IMR-90 (cell line): Measurements from ENCODE around the gene UBR1. TPM values are rescaled to one million over a fixed set of nuclear protein-coding genes. Genes with fewer than 3 reads are reported as not detected.

Experiments
- ATAC-seq: fragments of 200-7000 bp; cut with Tn5 transposase; 2 replicates; pipeline ENCODE4 v1.9.1; 2020; ENCODE audit warnings: low read depth, mild to moderate bottlenecking, moderate library complexity
- BruUV-seq: library from RNA; stranded (reverse); fragments of 400-500 nt; replicated peaks from 2 replicates; lab custom pipeline; 2021; lab: Mats Ljungman, UMichigan
- CTCF ChIA-PET: fragments of 300-600 bp; formaldehyde crosslinking; extraction: SDS; loops from one replicate; lab custom pipeline; 2021; ENCODE audit warnings: antibody characterized with exemption; lab: Yijun Ruan, JAX
- POLR2A ChIA-PET: fragments of 300-600 bp; sonication (Branson Sonifier 250); formaldehyde crosslinking; loops from one replicate; lab custom pipeline; 2022; ENCODE audit warnings: antibody characterized with exemption; ENCODE audit not compliant: unreplicated experiment; lab: Charles Lee
- DNase-seq: peaks from one replicate; pipeline ENCODE4 v3.0.0; 2013
- H2AFZ ChIP-seq: replicated peaks from 2 replicates; pipeline ENCODE3; 2013; ENCODE audit warnings: low read length, mild to moderate bottlenecking; ENCODE audit not compliant: poor library complexity
- H2AK5ac ChIP-seq: 2 replicates; pipeline ENCODE4 v1.6.1; 2013; ENCODE audit warnings: low read depth, low read length, inconsistent platforms
- H2AK9ac ChIP-seq: replicated peaks from 2 replicates; pipeline ENCODE3; 2013; ENCODE audit warnings: mild to moderate bottlenecking, low read depth, low read length, moderate library complexity; ENCODE audit not compliant: poor library complexity
- H2BK120ac ChIP-seq: 2 replicates; pipeline ENCODE4 v1.6.1; 2013; ENCODE audit warnings: low read depth, low read length, inconsistent platforms
- H2BK15ac ChIP-seq: 3 replicates; pipeline ENCODE4 v1.6.1; 2013; ENCODE audit warnings: low read depth, low read length, inconsistent platforms
- H2BK20ac ChIP-seq: 2 replicates; pipeline ENCODE4 v1.6.1; 2013; ENCODE audit warnings: low read depth, mild to moderate bottlenecking, inconsistent platforms, low read length, moderate library complexity
- H2BK5ac ChIP-seq: 2 replicates; pipeline ENCODE4 v1.6.1; 2013; ENCODE audit warnings: mild to moderate bottlenecking, low read depth, low read length, inconsistent platforms; ENCODE audit not compliant: poor library complexity, severe bottlenecking
- H3K14ac ChIP-seq: replicated peaks from 2 replicates; pipeline ENCODE4 v1.6.1; 2013; ENCODE audit warnings: low read depth, low read length, inconsistent platforms
- H3K18ac ChIP-seq: 2 replicates; pipeline ENCODE4 v1.6.1; 2013; ENCODE audit warnings: low read depth, low read length, control low read depth
- H3K23ac ChIP-seq: 2 replicates; pipeline ENCODE4 v1.6.1; 2013; ENCODE audit warnings: low read depth, low read length, inconsistent platforms
- H3K27ac ChIP-seq: 2 replicates; pipeline ENCODE4 v1.5.1; 2013; ENCODE audit warnings: mild to moderate bottlenecking, control low read depth, low read length; ENCODE audit not compliant: insufficient read depth
- H3K27me3 ChIP-seq: 2 replicates; pipeline ENCODE4 v1.6.1; 2013; ENCODE audit warnings: low read length; ENCODE audit not compliant: control insufficient read depth, insufficient read depth
- H3K36me3 ChIP-seq: 2 replicates; pipeline ENCODE4 v1.6.1; 2013; ENCODE audit warnings: low read length, mixed read lengths; ENCODE audit not compliant: control insufficient read depth, insufficient read depth
- H3K4ac ChIP-seq: 2 replicates; pipeline ENCODE4 v1.6.1; 2013; ENCODE audit warnings: low read depth, low read length, inconsistent platforms
- H3K4me1 ChIP-seq: 2 replicates; pipeline ENCODE4 v1.6.1; 2013; ENCODE audit warnings: low read length, mixed read lengths; ENCODE audit not compliant: control insufficient read depth, insufficient read depth
- H3K4me2 ChIP-seq: 2 replicates; pipeline ENCODE4 v1.6.1; 2013; ENCODE audit warnings: low read depth, mild to moderate bottlenecking, control low read depth, low read length, moderate library complexity
- H3K4me3 ChIP-seq: 2 replicates; pipeline ENCODE4 v1.5.1; 2013; ENCODE audit warnings: low read depth, mild to moderate bottlenecking, control low read depth, low read length, moderate library complexity; ENCODE audit not compliant: insufficient read depth
- H3K56ac ChIP-seq: 2 replicates; pipeline ENCODE4 v1.6.1; 2013; ENCODE audit warnings: low read length, inconsistent platforms; ENCODE audit not compliant: insufficient read depth; ENCODE audit errors: extremely low read depth
- H3K79me1 ChIP-seq, 2 experiments: 2 replicates each; pipeline ENCODE4 v1.6.1; 2013; ENCODE audit warnings: low read length in 2 of 2, inconsistent platforms in 1 of 2, low read depth in 1 of 2
- H3K9ac ChIP-seq: 2 replicates; pipeline ENCODE4 v1.6.1; 2013; ENCODE audit warnings: low read depth, low read length, control low read depth
- H3K9me1 ChIP-seq: 2 replicates; pipeline ENCODE4 v1.6.1; 2013; ENCODE audit warnings: low read length, inconsistent platforms; ENCODE audit not compliant: insufficient read depth
- H3K9me3 ChIP-seq: 2 replicates; pipeline ENCODE4 v1.6.1; 2013; ENCODE audit warnings: low read length; ENCODE audit not compliant: control insufficient read depth, insufficient read depth
- H4K20me1 ChIP-seq: 2 replicates; pipeline ENCODE4 v1.6.1; 2013; ENCODE audit warnings: low read length, inconsistent platforms; ENCODE audit not compliant: insufficient read depth
- H4K5ac ChIP-seq: 2 replicates; pipeline ENCODE4 v1.6.1; 2013; ENCODE audit warnings: mild to moderate bottlenecking, low read depth, low read length, control low read depth
- H4K8ac ChIP-seq, 2 experiments: 2 replicates each; pipeline ENCODE4 v1.6.1; 2013; ENCODE audit warnings: low read depth in 2 of 2, low read length in 2 of 2, control low read depth in 1 of 2, inconsistent platforms in 1 of 2
- H4K91ac ChIP-seq: 2 replicates; pipeline ENCODE4 v1.6.1; 2013; ENCODE audit warnings: low read depth, low read length, inconsistent platforms; ENCODE audit not compliant: insufficient read depth
- BHLHE40 ChIP-seq: fragments of 150-350 bp; IDR thresholded peaks from 2 replicates; pipeline ENCODE4 v1.6.1; 2016; ENCODE audit warnings: mild to moderate bottlenecking, low read depth, low read length
- CEBPB ChIP-seq: IDR thresholded peaks from 2 replicates; pipeline ENCODE4 v1.6.1; 2012; ENCODE audit warnings: low read depth, low read length, improper control_type of control experiment
- CHD1 ChIP-seq: IDR thresholded peaks from 2 replicates; pipeline ENCODE4 v1.6.1; 2012; ENCODE audit warnings: low read depth, low read length, improper control_type of control experiment
- FOS ChIP-seq: fragments of 150-350 bp; IDR thresholded peaks from 2 replicates; pipeline ENCODE4 v1.6.1; 2016; ENCODE audit warnings: low read depth, low read length
- MAFK ChIP-seq: IDR thresholded peaks from 2 replicates; pipeline ENCODE4 v1.6.1; 2012; ENCODE audit warnings: low read depth, low read length, improper control_type of control experiment
- MAZ ChIP-seq: IDR thresholded peaks from 2 replicates; pipeline ENCODE4 v1.6.1; 2012; ENCODE audit warnings: low read depth, mild to moderate bottlenecking, low read length, improper control_type of control experiment, moderate library complexity, borderline replicate concordance
- POLR2A ChIP-seq: IDR thresholded peaks from 2 replicates; pipeline ENCODE4 v1.6.1; 2012; ENCODE audit warnings: mild to moderate bottlenecking, low read depth, low read length
- RAD21 ChIP-seq: IDR thresholded peaks from 2 replicates; pipeline ENCODE4 v1.6.1; 2012; ENCODE audit warnings: low read length, improper control_type of control experiment
- RCOR1 ChIP-seq: IDR thresholded peaks from 2 replicates; pipeline ENCODE4 v1.6.1; 2012; ENCODE audit warnings: mild to moderate bottlenecking, low read length, improper control_type of control experiment; ENCODE audit not compliant: insufficient replicate concordance
- SMC3 ChIP-seq: fragments of 150-350 bp; IDR thresholded peaks from 2 replicates; pipeline ENCODE4 v1.6.1; 2016; ENCODE audit warnings: low read depth, mild to moderate bottlenecking, antibody characterized with exemption, low read length, moderate library complexity
- WGBS, 2 experiments: methylation state at CpG; one replicate each; pipeline versions ENCODE4 v1.1.5 to v1.1.7; 2013; ENCODE audit warnings: missing lambda C conversion rate in 2 of 2; ENCODE audit not compliant: insufficient read length in 1 of 2; ENCODE audit errors: extremely low coverage in 2 of 2; 5-methylcytosine and 5-hydroxymethylcytosine counted together
- dilution Hi-C: fragments of 300-500 bp; cut with HindIII; formaldehyde crosslinking; loops from one replicate; pipeline ENCODE4 v1.14.3; 2018; ENCODE audit warnings: low sequenced_read_pairs; ENCODE audit not compliant: unreplicated experiment
- in situ Hi-C: fragments of 300-500 bp; cut with MboI; formaldehyde crosslinking; loops from 3 replicates; pipeline ENCODE4 v1.14.3; 2019; ENCODE audit warnings: low sequenced_read_pairs, inconsistent platforms, mixed read lengths
- intact Hi-C: fragments of 100-400 bp; cut with micrococcal nuclease; formaldehyde crosslinking; loops from 2 replicates; pipeline ENCODE4 v1.10.0; 2022
- polyA plus RNA-seq, 3 experiments: library from polyadenylated mRNA; depleted of rRNA; stranded (reverse); fragments of >200 nt; gene quantifications; 2 replicates each; pipeline ENCODE4 v1.2.3, GENCODE V29; 2012; ENCODE audit warnings: low replicate concordance in 1 of 3
- total RNA-seq: library from RNA; depleted of rRNA; stranded (reverse); fragments of >200 nt; gene quantifications from 2 replicates; pipeline ENCODE4 v1.2.3, GENCODE V29; 2012
- TF ChIP-seq, protein P1 (sequence below): fragments of 150-350 bp; IDR thresholded peaks from 2 replicates; pipeline ENCODE4 v1.6.1; 2017; ENCODE audit warnings: mild to moderate bottlenecking, antibody characterized with exemption, low read length, low read depth

The UBR1 gene
- total and polyA plus RNA-seq, 2 of the 4 experiments (the other 2 are of a cell fraction): 6.5 to 30.1 TPM

DNA sequence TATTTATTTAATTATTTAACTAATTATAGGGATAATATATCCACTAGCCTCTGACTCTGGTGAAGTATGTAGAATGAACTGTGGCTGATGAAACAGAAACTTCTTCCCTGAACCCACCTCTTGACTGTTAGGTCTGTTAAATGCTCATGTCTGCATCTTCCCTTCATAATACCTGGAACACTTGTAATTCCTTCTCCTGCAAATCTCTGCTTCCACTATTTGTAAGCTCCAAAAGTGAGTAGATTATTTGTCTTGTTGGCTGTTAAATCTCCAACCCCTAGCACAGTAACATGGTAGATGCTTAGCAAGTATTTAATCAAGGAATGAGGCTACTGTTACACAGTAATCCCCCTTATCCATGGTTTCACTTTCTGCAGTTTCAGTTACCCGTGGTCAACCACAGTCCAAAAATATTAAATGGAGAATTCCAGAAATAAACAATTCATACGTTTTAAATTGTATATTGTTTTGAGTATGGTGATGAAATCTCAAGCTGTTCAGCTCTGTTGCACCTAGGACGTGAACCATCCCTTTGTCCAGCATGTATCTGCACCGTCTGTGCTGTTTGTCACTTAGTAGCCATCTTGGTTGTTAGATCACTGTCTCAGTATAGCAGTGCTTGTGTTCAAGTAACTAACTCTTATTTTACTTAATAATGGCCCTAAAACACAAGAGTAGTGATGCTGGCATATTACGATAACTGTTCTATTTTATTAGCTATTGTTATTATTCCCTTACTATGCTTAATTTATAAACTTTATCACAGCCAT is 190.9 kb downstream of the UBR1 start:
- CTCF ChIA-PET: no interaction called here
- Histone ChIP-seq H3K4me2 (peak overlapping the region; percentile 96), H2BK15ac (no peak overlapping the region), H4K5ac (peak overlapping the region; percentile 67; the same call in 1 of the 2 replicates), H3K79me1 (peaks cover 18 to 53% of the 10 kb centered on the region in 2 experiments), H3K14ac (peak overlapping the region; percentile 50), H4K8ac (peak overlapping the region; percentile 23 to 69; a peak in 3 of 4 replicates), H2AK9ac (no peak overlapping the region), H4K91ac (no peak overlapping the region), H2BK120ac (0 out of 2 replicates have a peak overlapping the region, but pooled peaks have one; percentile 5), H2AK5ac (no peak overlapping the region), H3K36me3 (no peaks in the 10 kb centered on the region), H3K4me3 (peak overlapping the region; percentile 36; the same call in 1 of the 2 replicates), H3K9ac (peak overlapping the region; percentile 55; the same call in 1 of the 2 replicates), H2BK20ac (no peak overlapping the region), H3K4ac (peak overlapping the region; percentile 24; the same call in 1 of the 2 replicates), H3K23ac (peak overlapping the region; percentile 40; the same call in 1 of the 2 replicates), H2BK5ac (peak overlapping the region; percentile 15), H3K9me1 (0 out of 2 replicates have a peak, but pooled peaks cover 2% of the 10 kb centered on the region), H4K20me1 (peaks cover 8% of the 10 kb centered on the region; the same call in 1 of the 2 replicates), H3K27me3 (no peaks in the 10 kb centered on the region), H3K9me3 (no peaks in the 10 kb centered on the region), H3K18ac (no peak overlapping the region), H3K27ac (peak overlapping the region; percentile 52; the same call in 1 of the 2 replicates), H3K56ac (no peak overlapping the region), H3K4me1 (peaks cover 3% of the 10 kb centered on the region), H2AFZ (no peak overlapping the region)
- no CpG with 5 or more reads among the region's 5 CpGs for WGBS, 2 experiments
- BruUV-seq: no TSS peak
- in situ Hi-C loops: no loop called here
- intact Hi-C loops: no loop called here
- ATAC-seq (peak; percentile 63), DNase-seq (peak; percentile 41)
- TF ChIP-seq CEBPB (no peak), RAD21 (no peak), CHD1 (no peak), SMC3 (no peak), MAZ (no peak), BHLHE40 (no peak), POLR2A (no peak), RCOR1 (no peak), MAFK (no peak), FOS (no peak)
- TF ChIP-seq, protein P1, sequence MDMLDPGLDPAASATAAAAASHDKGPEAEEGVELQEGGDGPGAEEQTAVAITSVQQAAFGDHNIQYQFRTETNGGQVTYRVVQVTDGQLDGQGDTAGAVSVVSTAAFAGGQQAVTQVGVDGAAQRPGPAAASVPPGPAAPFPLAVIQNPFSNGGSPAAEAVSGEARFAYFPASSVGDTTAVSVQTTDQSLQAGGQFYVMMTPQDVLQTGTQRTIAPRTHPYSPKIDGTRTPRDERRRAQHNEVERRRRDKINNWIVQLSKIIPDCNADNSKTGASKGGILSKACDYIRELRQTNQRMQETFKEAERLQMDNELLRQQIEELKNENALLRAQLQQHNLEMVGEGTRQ: no peak
- dilution Hi-C loops: no loop called here
- POLR2A ChIA-PET: no interaction called here
